ENCODE measurements around the gene PPBP.
"Not testable (repeated sequence)": the region's sequence is repeated elsewhere in the genome, so short reads cannot be mapped to it uniquely, and the experiment has no call there.

The PPBP gene

DNA sequence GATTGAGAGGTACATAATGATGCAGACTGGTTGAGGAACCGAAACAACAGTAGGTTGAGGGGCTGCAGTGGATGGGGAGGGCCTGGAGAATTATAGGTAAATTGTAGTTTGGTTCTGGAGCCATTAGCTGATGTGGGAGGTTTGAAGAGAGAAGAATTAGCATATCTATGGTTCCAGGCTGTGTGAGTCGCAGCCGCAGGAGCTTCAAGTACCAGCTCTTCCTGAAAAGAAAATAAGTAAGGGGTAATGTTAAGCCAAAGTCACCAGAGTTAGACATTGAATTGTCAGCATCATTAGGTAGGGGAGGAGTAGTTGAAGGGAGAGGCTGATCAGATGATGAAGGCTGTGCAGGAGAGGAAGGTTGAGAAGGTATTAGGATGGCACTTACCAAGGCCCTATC, 35.6 kb downstream of the PPBP start:
- intact Hi-C loops (cut with DNase I): no loop called here
- DNase-seq: no peak

DNA sequence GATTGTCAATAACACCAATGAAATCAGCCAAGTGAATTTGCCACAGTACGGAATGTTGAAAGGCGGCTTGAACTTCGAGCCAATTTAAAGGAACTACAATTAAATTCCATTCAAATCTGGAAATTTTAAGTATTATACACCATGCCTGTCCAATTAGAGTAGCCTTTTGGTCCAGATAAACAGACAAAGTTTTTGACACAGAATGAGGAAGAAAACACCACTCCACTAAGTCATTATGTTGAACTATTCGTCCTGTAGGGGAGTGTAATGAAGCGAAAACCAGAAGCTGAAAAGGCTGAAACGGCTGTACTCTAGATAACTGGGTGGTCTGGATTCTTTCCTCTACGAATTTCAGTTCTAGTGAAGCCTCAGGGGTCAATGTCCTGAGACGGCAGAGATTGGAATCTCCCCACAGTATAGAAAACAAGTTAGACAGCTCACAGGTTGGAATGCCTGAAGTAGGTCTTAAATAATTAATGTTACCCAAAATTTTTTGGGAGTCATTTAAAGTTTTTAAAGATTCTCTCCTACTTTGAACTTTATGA, 37.5 kb downstream of the PPBP start:
- DNase-seq; intact Hi-C loops (cut with DNase I): not testable (repeated sequence)

DNA sequence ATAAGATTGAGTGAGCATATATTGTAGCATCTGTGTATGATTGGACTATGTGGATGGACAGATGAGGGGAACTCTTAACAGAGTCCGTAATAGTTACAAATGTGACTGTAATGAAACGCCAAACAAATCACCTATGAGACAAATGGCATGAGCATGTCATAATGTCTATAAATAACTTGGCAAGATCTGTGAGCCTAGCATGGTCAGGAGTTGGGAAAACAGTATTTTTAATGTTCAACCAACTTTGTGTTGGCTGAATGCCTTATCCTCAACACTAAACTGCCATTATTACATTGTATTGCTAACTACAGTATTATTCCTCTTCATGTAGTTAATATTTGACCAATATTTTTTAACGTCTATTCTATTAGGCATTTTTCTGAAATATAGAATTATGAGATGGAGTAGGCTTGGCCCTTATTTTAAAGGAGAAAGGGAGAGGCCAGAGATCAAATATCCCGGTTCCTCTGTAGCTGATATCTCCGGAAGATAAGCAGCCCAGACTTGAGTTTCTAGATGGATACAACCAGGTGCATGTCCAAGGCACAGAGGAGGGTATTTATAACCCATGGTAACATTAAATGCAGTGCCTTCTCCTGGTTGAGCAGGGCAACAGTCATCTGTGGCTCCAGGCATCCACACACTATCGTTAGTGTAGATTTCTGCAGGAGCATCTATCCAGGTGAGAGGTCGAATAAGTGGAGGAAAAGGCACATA, 38.8 kb downstream of the PPBP start:
- intact Hi-C loops (cut with DNase I): no loop called here
- DNase-seq: no peak

- intact Hi-C loops (cut with DNase I): no loop called here
- DNase-seq: no peak
These were observed 39.7 kb downstream of the PPBP start for GRCh38 chr4:73948291-73948690.

DNA sequence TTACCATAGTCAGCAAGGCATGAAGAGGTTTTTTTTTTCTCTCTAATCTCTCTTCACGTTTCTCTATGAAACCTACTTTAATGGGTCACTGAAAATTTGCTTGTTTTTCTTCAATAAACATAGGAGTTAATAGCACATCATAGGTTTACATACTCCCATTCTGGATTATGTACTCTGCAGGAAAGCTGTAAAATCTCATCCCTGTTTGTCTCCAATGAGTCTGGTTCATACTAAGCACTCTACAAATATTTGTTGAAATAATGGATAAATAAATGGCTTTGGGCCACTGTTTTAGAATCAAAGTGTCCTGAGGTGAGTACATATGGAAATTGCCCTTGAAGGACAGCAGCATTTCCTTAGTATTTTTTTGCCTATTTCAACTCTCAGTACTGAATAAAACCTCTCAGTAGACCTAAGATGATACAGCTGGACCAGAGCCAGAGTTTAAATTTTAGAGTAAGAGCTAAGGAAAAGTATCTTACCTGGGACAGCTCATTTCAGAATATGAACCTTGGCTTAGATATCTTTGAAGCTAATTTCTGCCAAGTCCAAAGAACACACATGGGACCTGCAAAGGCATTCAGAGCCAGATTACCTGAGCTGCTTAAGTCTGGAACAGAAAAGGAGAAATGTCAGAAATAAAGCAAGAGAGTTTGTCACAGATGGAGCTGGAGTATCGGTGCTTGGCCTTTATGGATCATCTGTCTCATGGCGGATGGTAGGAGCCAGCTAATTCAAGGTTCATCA, 40.6 kb downstream of the PPBP start:
- DNase-seq: no peak
- intact Hi-C loops (cut with DNase I): no loop called here

DNA sequence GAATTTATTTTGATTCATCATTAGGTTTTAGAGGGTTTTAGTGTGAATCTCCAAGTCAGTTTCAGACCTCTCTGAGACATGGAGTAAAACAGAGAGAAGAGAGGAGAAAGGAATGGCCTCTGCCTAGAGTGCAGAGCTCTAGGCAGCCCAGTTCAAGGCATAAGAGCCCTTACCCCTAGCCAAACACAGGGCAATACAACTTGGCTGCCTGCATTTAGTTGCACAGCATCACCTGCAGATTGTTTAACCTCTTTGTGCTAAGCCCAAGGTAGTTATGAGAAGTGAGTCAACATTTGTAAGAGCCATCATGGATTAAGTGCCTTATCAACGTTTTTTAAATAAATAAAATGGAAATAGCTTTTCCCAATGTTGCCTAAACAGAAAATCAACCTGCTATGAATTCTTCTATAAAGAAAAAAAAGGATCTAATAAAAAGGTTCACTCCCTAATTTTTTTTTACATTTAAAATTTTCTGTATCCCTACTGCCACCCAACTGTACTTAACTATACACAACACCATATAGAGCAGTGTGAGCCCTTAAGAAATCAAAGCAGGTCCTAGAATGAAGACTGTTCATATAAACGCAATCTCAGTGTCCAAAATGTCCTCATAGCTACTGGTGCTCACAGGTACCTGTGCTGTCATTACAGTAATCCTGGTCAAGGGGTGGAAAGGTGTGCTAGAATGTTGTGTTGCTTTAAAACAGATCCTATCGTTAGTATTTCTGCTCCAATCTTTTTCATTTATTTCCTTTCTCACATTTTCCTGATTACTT, 42.1 kb downstream of the PPBP start:
- DNase-seq: no peak
- intact Hi-C loops (cut with DNase I): no loop called here

- intact Hi-C loops (cut with DNase I): no loop called here
- DNase-seq: no peak
These were observed 42.9 kb downstream of the PPBP start for GRCh38 chr4:73945140-73945539.

GRCh38 chr4:73944061-73944875, 43.7 kb downstream of the PPBP start:
- DNase-seq: peak in 2 of 10 donors; percentile 57 to 70
- intact Hi-C loops (cut with DNase I): no loop called here

DNA sequence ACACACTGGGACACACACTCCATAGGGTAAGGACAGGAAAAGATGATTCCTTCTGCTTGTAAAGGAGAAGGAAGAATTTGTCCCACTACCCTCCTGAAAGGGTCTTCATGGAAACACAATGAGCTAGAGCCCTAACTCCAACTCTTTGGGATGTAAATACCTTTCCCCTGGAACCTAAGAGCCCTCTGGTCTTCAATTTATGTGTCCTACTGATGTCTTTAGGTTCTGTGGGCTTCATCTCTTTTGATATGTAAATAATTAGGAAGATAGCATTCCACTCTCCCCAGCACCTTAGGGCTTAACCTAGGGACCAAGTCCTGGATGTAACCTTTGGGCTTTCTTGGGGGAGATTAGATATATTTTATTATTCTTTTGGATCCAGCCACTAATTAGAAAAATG, 44.4 kb downstream of the PPBP start:
- DNase-seq: no peak
- intact Hi-C loops (cut with DNase I): no loop called here

DNA sequence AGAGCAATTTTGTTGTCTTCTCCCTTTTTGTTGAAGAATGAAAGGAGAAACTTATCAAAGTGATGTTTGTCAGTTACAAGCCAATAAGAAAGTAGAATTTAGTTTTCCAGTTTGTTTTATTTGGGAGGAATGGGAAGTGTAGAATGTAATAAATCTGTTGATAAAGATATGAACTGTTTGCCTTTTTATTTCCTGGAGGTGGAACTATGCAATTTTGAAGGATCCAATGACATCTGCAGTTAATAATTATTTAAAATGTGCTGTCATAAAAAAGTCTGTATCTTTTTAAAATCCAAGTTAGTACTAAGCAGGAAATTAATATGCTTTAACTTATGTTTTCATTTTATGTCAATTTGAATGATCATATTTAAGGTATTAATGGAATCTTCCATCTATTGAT, 51.0 kb downstream of the PPBP start:
- DNase-seq: no peak
- intact Hi-C loops (cut with DNase I): no loop called here
